SK-MEL-5 (cell line): Measurements from ENCODE around the gene NDRG3. TPM values are rescaled to one million over a fixed set of nuclear protein-coding genes. Genes with fewer than 3 reads are reported as not detected.

Experiments used
- DNase-seq: peaks from one replicate; pipeline ENCODE4 v3.0.0-alpha.2; 2016; ENCODE audit warnings: low read depth, low spot score
- in situ Hi-C: cut with HindIII; loops from 2 replicates; pipeline ENCODE4 v1.10.0; 2016; ENCODE audit warnings: low sequenced_read_pairs, high pct_unique_total_duplicates, low pct_unique_long_range_greater_than_20kb
- total RNA-seq: library from RNA; depleted of rRNA; stranded (reverse); fragments of >200 nt; shearing (Covaris generic); gene quantifications from 2 replicates; pipeline ENCODE4 v1.2.3, GENCODE V29; 2014

The NDRG3 gene
- total RNA-seq, 1 experiment from 2014 or later = 19.7 TPM

- in situ Hi-C loops = no loop called here
- DNase-seq = no peak
Observed at GRCh38 chr20:36773107-36773596, 27.3 kb upstream of the NDRG3 start.

- DNase-seq = no peak
- in situ Hi-C loops = no loop called here
Observed at GRCh38 chr20:36770680-36771079, 24.8 kb upstream of the NDRG3 start.

- in situ Hi-C loops = no loop called here
- DNase-seq = no peak
Observed at GRCh38 chr20:36768768-36769430, 23.0 kb upstream of the NDRG3 start.

GRCh38 chr20:36761125-36761524, 15.2 kb upstream of the NDRG3 start:
- in situ Hi-C loops = no loop called here
- DNase-seq = no peak

GRCh38 chr20:36760647-36761046, 14.8 kb upstream of the NDRG3 start:
- DNase-seq = no peak
- in situ Hi-C loops = no loop called here

GRCh38 chr20:36758276-36758675, 12.4 kb upstream of the NDRG3 start:
- in situ Hi-C loops = no loop called here
- DNase-seq = no peak

GRCh38 chr20:36756496-36756895, 10.6 kb upstream of the NDRG3 start:
- DNase-seq = no peak
- in situ Hi-C loops = no loop called here

GRCh38 chr20:36754656-36755222, 8.8 kb upstream of the NDRG3 start:
- peak; percentile 87 for DNase-seq
- in situ Hi-C loops = no loop called here

- in situ Hi-C loops = no loop called here
- no peak for DNase-seq
Observed at GRCh38 chr20:36752582-36752981, 6.7 kb upstream of the NDRG3 start.

- DNase-seq = peak; percentile 22
- in situ Hi-C loops = no loop called here
Observed at GRCh38 chr20:36745234-36745926, 510 bp downstream of the NDRG3 start.

- in situ Hi-C loops = no loop called here
- DNase-seq = peak; percentile 20
Observed at GRCh38 chr20:36744764-36745191, 1.1 kb downstream of the NDRG3 start.

- in situ Hi-C loops = no loop called here
- DNase-seq = no peak
Observed at GRCh38 chr20:36744243-36744642, 1.6 kb downstream of the NDRG3 start.

GRCh38 chr20:36742558-36742957, 3.3 kb downstream of the NDRG3 start:
- in situ Hi-C loops = no loop called here
- no peak for DNase-seq

- in situ Hi-C loops = no loop called here
- no peak for DNase-seq
Observed at GRCh38 chr20:36741072-36741471, 4.8 kb downstream of the NDRG3 start.

- in situ Hi-C loops = no loop called here
- no peak for DNase-seq
Observed at GRCh38 chr20:36737183-36737499, 8.7 kb downstream of the NDRG3 start.

GRCh38 chr20:36736451-36737182, 9.3 kb downstream of the NDRG3 start:
- in situ Hi-C loops = no loop called here
- DNase-seq = no peak

GRCh38 chr20:36732456-36732855, 13.4 kb downstream of the NDRG3 start:
- in situ Hi-C loops = no loop called here
- DNase-seq = no peak

- DNase-seq = peak; percentile 34
Observed at GRCh38 chr20:36728986-36729385, 16.9 kb downstream of the NDRG3 start.

More at GRCh38 chr20:36728986-36729385, 16.9 kb downstream of the NDRG3 start:
- in situ Hi-C loops = no loop called here
